Right lobe of liver (tissue), 6 donors: Measurements from ENCODE around the gene SDHA. TPM values are rescaled to one million over a fixed set of nuclear protein-coding genes. Genes with fewer than 3 reads are reported as not detected.
"Not testable (repeated sequence)": the region's sequence is repeated elsewhere in the genome, so short reads cannot be mapped to it uniquely, and the experiment has no call there.

Source experiments
- ATAC-seq, 4 donors: fragments of 200-7000 bp; cut with Tn5 transposase; one replicate each; pipeline ENCODE4 v1.9.1; 2020; ENCODE audit warnings: mild to moderate bottlenecking in 4 of 4, moderate library complexity in 4 of 4
- DNase-seq, 3 donors: peaks; one replicate each; pipeline ENCODE4 v3.0.0-alpha.2; 2020
- H3K27ac ChIP-seq, 3 donors: fragments of 200-600 bp; one replicate each; pipeline ENCODE4 v1.8.0; 2022
- H3K27me3 ChIP-seq, 2 donors: fragments of 200-600 bp; one replicate each; pipeline ENCODE4 v1.8.0; 2022
- H3K36me3 ChIP-seq, 4 donors: fragments of 200-600 bp; sonication (generic) in 1 of 4; one replicate each; pipeline versions ENCODE4 v1.5.1 to v1.8.0; 2017 to 2022; ENCODE audit warnings: control low read depth in 1 of 4
- H3K4me1 ChIP-seq, 4 donors: fragments of 200-600 bp; sonication (generic) in 1 of 4; one replicate each; pipeline versions ENCODE4 v1.5.1 to v1.8.0; 2017 to 2022; ENCODE audit warnings: control low read depth in 1 of 4
- H3K4me3 ChIP-seq, 3 donors: fragments of 200-600 bp; one replicate each; pipeline ENCODE4 v1.8.0; 2022
- H3K9me3 ChIP-seq, 4 donors: fragments of 200-600 bp; sonication (generic) in 1 of 4; one replicate each; pipeline versions ENCODE4 v1.5.1 to v1.8.0; 2017 to 2022; ENCODE audit warnings: control low read depth in 1 of 4
- CTCF ChIP-seq, 4 donors: fragments of 200-600 bp in 3 of 4; fragments of 450-650 bp in 1 of 4; IDR thresholded peaks; one replicate each; pipeline versions ENCODE4 v1.5.1 to v1.8.0; 2016 to 2022; ENCODE audit warnings: antibody characterized with exemption in 4 of 4, mild to moderate bottlenecking in 2 of 4
- POLR2A ChIP-seq: fragments of 450-650 bp; IDR thresholded peaks from one replicate; pipeline ENCODE4 v1.6.1; 2017; ENCODE audit warnings: antibody characterized with exemption, mild to moderate bottlenecking
- WGBS: methylation state at CpG from one replicate; pipeline ENCODE4 v1.1.6; 2018; ENCODE audit warnings: low coverage, low lambda C conversion rate; ENCODE audit not compliant: insufficient coverage; ENCODE audit errors: missing lambda C conversion rate; 5-methylcytosine and 5-hydroxymethylcytosine counted together
- intact Hi-C, 2 donors: fragments of 100-400 bp; cut with DNase I; formaldehyde crosslinking; loops; one replicate each; pipeline versions ENCODE4 v1.11.2 to v1.14.1; 2022
- total RNA-seq, 6 experiments: library from RNA; depleted of rRNA in 2 of 6; stranded (reverse); fragments of >200 nt in 2 of 6; fragmentation: NEBNext Ultra II Directional in 3 of 6; extraction: Animal tissue kit (Norgen Biotek cat#: 25700) in 3 of 6; gene quantifications; one replicate each; pipeline versions ENCODE4 v1.1.0 to v1.2.4, GENCODE V29; 2016 to 2023
- donor health status: DM: no; HTN: yes; CAD: no.
- donor health status: DM: no; HTN: no; CAD: no.
- donor health status: DM: no; HTN: no; CAD: no.
- donor health status: DM: no; HTN: yes; CAD: no.
- donor health status: DM: no; HTN: yes; CAD: no.

Gene SDHA
- total RNA-seq, 6 experiments from 2014 or later, result 165 to 223 (median 188) TPM

GRCh38 chr5:194102-194501, 24.0 kb upstream of the SDHA start:
- Histone ChIP-seq H3K36me3 (no peaks in the 10 kb centered on the region), H3K27me3 (no peaks in the 10 kb centered on the region), H3K4me3 (no peak overlapping the region), H3K27ac (no peak overlapping the region), H3K9me3 (no peaks in the 10 kb centered on the region), H3K4me1 (peaks cover 0 to 9% (median 2%) of the 10 kb centered on the region in 4 donors)
- intact Hi-C loops, result no loop called here
- TF ChIP-seq POLR2A (no peak), CTCF (IDR thresholded peaks at IDR 0.05) (no peak)
- WGBS, result 90% methylated on average over 14 of the region's 15 CpGs
- DNase-seq, result peak in 1 of 3 donors; percentile 40
- no peak for ATAC-seq

GRCh38 chr5:194603-195209, 23.4 kb upstream of the SDHA start:
- intact Hi-C loops, result no loop called here
- no peak for TF ChIP-seq CTCF (IDR thresholded peaks at IDR 0.05)
- no peak for TF ChIP-seq POLR2A
- H3K4me3 ChIP-seq, result no peak overlapping the region
- H3K4me1 ChIP-seq, result peaks cover 0 to 9% (median 2%) of the 10 kb centered on the region in 4 donors
- H3K27ac ChIP-seq, result no peak overlapping the region
- no peak for ATAC-seq
- no peaks in the 10 kb centered on the region for H3K36me3 ChIP-seq
- no peaks in the 10 kb centered on the region for H3K27me3 ChIP-seq
- no peaks in the 10 kb centered on the region for H3K9me3 ChIP-seq
- WGBS, result 100% methylated on average over 8 of the region's 36 CpGs
- DNase-seq, result peak in 1 of 3 donors; percentile 48

GRCh38 chr5:195401-196160, 22.5 kb upstream of the SDHA start:
- H3K36me3 ChIP-seq, result no peaks in the 10 kb centered on the region
- peaks cover 0 to 8% (median 2%) of the 10 kb centered on the region in 4 donors for H3K4me1 ChIP-seq
- DNase-seq, result peak in 1 of 3 donors; percentile 45
- WGBS, result 77% methylated on average over 23 of the region's 33 CpGs
- H3K9me3 ChIP-seq, result no peaks in the 10 kb centered on the region
- no peak overlapping the region for H3K27ac ChIP-seq
- H3K4me3 ChIP-seq, result no peak overlapping the region
- ATAC-seq, result no peak
- intact Hi-C loops, result no loop called here
- H3K27me3 ChIP-seq, result no peaks in the 10 kb centered on the region
- TF ChIP-seq CTCF (IDR thresholded peaks at IDR 0.05) (no peak), POLR2A (no peak)

GRCh38 chr5:196350-196749, 21.8 kb upstream of the SDHA start:
- peak in 1 of 3 donors; percentile 38 for DNase-seq
- Histone ChIP-seq H3K27me3 (no peaks in the 10 kb centered on the region), H3K4me3 (no peak overlapping the region), H3K9me3 (no peaks in the 10 kb centered on the region), H3K36me3 (no peaks in the 10 kb centered on the region), H3K4me1 (peaks cover 0 to 3% (median 0%) of the 10 kb centered on the region in 4 donors), H3K27ac (no peak overlapping the region)
- no CpG with 5 or more reads among the region's 10 CpGs for WGBS
- no peak for TF ChIP-seq CTCF (IDR thresholded peaks at IDR 0.05)
- TF ChIP-seq POLR2A, result no peak
- no peak for ATAC-seq
- intact Hi-C loops, result no loop called here

GRCh38 chr5:197031-197430, 21.1 kb upstream of the SDHA start:
- 69% methylated on average over 18 of the region's 18 CpGs for WGBS
- ATAC-seq, H3K36me3 ChIP-seq, H3K9me3 ChIP-seq, H3K4me3 ChIP-seq, H3K4me1 ChIP-seq, intact Hi-C loops, H3K27ac ChIP-seq, H3K27me3 ChIP-seq: not testable (repeated sequence)
- DNase-seq, result peak in 2 of 3 donors; percentile 20 to 23
